SH-SY5Y (cell line): ENCODE measurements around the gene HSPB1.

ENCODE experiments used
- GATA2 ChIP-seq: IDR thresholded peaks from 2 replicates; pipeline ENCODE4 v1.6.1; 2011; ENCODE audit warnings: mild to moderate bottlenecking, low read depth, low read length
- GATA3 ChIP-seq: IDR thresholded peaks from 2 replicates; pipeline ENCODE4 v1.6.1; 2011; ENCODE audit warnings: low read depth, mild to moderate bottlenecking, low read length, moderate library complexity

Gene HSPB1

DNA sequence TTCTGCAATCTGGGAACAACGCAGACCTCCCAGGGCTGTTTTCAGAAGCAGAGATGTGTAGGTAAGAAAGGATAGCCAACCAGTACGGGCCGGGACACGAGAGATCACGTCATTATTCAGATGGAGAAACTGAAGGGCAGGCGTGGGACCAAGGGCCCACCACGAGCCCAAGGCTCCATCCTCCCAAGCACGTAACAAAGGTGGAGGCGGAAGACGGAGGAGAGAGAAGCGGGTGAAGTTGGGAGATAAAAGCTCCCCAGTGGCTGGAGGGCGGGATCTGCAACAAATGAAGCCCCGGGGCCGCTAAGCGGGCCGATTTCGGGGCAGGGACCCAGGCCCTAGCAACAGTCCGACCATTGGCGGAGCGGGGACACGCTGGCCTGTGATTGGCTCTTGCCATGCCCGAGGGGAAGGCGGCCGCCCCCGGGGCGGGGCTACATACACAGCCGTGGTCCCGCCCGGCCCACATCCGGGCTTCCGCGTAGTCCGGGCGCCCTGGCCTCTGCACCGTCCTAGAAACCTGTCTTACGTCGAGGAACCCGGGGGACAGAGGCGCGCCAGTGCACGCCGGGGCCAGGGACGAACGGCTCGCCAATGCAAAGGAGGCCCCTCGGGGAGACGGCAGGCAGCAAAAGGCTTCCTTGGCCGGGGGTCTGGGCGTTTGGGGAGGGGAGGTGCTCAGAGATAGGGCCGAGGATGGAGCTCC, 15.5 kb downstream of the HSPB1 start:
- TF ChIP-seq GATA3 (no peak), GATA2 (peak; percentile 5; the same call in 1 of the 2 replicates)

GRCh38 chr7:76318488-76319353, 16.2 kb downstream of the HSPB1 start:
- TF ChIP-seq GATA3 = no peak
- TF ChIP-seq GATA2 = no peak

GRCh38 chr7:76325092-76325491, 22.6 kb downstream of the HSPB1 start:
- TF ChIP-seq GATA3 (no peak), GATA2 (no peak)

DNA sequence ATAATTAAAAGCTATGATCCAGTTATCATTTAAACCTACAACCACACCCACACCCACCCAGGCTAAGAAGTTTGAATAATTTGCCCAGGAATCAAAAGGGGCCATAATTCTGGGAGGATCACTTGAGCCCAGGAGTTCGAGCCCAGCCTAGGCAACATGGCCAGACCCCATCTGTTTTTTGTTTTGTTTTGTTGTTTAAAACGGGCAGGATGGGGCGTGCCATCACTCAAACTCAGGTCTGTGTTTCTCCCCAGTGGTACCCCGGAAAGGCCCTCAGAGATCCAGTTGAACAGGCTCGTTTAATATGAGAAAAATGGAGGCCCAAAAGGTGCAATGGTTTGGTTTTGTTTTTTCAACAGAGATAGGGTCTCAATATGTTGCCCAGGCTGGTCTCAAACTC, 23.3 kb downstream of the HSPB1 start:
- TF ChIP-seq GATA2 = no peak
- no peak for TF ChIP-seq GATA3

DNA sequence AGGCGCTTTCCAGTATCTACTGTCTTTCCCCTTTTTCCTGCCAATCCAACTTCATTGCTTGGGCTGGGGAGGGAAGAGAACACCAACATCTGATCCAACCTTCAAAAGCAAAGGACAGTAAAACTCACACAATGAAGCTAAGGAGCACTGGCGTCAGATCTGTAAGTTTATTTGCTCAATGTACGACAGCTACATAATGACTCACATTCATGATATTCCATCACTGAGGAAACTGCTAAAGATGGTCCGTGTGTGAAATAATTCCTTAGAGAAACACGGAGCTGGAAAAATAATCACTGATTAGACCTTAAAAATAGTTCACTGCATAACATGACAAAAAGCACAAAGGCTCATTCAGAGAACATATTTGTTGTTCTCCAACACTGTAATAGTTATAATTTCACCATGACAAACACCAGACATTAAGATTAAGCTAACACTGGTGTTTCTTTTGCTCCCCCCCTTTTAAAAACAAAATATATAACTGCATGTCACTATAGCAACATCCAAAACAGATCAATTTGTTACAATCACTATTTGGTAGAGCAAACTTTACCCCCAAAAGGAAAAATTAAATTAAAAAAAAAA, 24.3 kb downstream of the HSPB1 start:
- no peak for TF ChIP-seq GATA3
- TF ChIP-seq GATA2 = no peak

- no peak for TF ChIP-seq GATA2
- no peak for TF ChIP-seq GATA3
Observed at GRCh38 chr7:76327610-76328009, 25.1 kb downstream of the HSPB1 start.

GRCh38 chr7:76328389-76328788, 25.9 kb downstream of the HSPB1 start:
- TF ChIP-seq GATA2 (no peak), GATA3 (no peak)

GRCh38 chr7:76329479-76329878, 27.0 kb downstream of the HSPB1 start:
- no peak for TF ChIP-seq GATA3
- TF ChIP-seq GATA2 = no peak

DNA sequence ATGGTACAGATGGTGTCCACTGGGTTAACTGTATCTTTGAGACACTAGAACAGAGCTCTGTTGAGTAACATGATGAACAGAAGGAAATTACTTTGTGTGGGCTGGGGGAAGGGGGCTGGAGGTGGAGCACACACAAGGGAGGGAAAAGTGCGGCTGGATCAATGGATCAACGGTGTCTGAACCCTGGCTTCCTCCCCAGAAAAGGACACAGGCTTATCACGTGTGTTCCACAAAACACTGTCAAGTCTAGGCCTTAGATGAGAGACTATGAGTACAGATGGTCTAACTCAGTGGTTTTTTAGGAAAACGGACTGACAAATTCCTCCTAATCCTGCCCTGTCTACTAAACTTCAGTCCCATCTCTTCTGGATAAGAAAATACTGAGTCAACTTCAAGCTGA, 27.8 kb downstream of the HSPB1 start:
- no peak for TF ChIP-seq GATA3
- TF ChIP-seq GATA2 = no peak

DNA sequence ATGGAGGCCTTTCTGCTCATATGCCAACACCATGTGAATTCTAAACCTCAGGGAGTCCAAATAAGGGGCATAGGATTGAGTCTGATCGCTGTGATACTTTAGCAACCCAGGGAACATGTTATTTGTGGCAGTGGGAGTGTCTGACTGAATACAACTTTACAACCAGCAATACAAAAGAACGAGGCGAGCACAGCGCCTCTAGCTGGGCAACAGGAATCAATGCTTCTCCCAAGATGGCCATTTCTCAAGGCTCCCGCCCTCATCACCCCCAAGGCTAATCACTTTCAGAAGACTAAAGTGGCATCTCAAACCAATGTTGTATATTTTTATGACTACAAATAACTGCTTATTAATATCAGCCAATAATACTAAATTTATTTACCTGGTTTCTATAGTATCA, 28.2 kb downstream of the HSPB1 start:
- no peak for TF ChIP-seq GATA3
- no peak for TF ChIP-seq GATA2

- TF ChIP-seq GATA3 (no peak), GATA2 (no peak)
Observed at GRCh38 chr7:76332078-76332477, 29.6 kb downstream of the HSPB1 start.

GRCh38 chr7:76333511-76334101, 31.1 kb downstream of the HSPB1 start:
- TF ChIP-seq GATA3 (no peak), GATA2 (no peak)

- TF ChIP-seq GATA3 = no peak
- no peak for TF ChIP-seq GATA2
Observed at GRCh38 chr7:76334320-76334967, 32.0 kb downstream of the HSPB1 start.

- TF ChIP-seq GATA2 = no peak
- TF ChIP-seq GATA3 = no peak
Observed at GRCh38 chr7:76336094-76336493, 33.6 kb downstream of the HSPB1 start.
